ENCODE results near the gene FAM217A. TPM values are rescaled to one million over a fixed set of nuclear protein-coding genes. Genes with fewer than 3 reads are reported as not detected.
"Not testable (repeated sequence)": the region's sequence is repeated elsewhere in the genome, so short reads cannot be mapped to it uniquely, and the experiment has no call there.

FAM217A gene
- total RNA-seq, 1 donor from 2014 or later: not detected

DNA sequence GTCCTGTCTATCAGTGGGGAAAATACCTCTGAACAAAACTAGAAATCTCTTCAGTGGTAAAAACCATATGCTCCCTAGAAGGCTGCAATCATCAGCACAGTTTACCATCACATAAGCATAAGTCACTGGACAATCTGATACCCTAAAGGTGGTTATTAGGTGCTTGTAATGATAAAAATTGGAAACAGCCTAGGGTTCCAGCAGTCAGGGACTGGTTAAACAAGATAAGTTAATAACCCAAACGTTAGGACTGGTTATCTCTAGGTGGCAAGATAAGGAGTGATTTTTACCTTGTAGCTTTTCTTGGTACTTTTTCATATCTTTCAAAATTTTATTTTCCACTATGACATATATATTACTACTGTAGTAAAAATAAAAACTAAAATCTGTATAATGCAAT, 45.4 kb upstream of the FAM217A start:
- Mint-ChIP-seq H3K4me3 (no peak overlapping the region), H3K36me3 (peaks cover 40% of the 10 kb centered on the region), H3K4me1 (ENCODE audit: unreplicated experiment) (no peaks in the 10 kb centered on the region), H3K9me3 (no peaks in the 10 kb centered on the region), H3K27me3 (no peaks in the 10 kb centered on the region), H3K27ac (no peak overlapping the region)
- TF ChIP-seq, protein P1, sequence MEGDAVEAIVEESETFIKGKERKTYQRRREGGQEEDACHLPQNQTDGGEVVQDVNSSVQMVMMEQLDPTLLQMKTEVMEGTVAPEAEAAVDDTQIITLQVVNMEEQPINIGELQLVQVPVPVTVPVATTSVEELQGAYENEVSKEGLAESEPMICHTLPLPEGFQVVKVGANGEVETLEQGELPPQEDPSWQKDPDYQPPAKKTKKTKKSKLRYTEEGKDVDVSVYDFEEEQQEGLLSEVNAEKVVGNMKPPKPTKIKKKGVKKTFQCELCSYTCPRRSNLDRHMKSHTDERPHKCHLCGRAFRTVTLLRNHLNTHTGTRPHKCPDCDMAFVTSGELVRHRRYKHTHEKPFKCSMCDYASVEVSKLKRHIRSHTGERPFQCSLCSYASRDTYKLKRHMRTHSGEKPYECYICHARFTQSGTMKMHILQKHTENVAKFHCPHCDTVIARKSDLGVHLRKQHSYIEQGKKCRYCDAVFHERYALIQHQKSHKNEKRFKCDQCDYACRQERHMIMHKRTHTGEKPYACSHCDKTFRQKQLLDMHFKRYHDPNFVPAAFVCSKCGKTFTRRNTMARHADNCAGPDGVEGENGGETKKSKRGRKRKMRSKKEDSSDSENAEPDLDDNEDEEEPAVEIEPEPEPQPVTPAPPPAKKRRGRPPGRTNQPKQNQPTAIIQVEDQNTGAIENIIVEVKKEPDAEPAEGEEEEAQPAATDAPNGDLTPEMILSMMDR (conservative IDR thresholded peaks at IDR 0.05): no peak
- no peak for DNase-seq (ENCODE audit: extremely low spot score, unreplicated experiment)

DNA sequence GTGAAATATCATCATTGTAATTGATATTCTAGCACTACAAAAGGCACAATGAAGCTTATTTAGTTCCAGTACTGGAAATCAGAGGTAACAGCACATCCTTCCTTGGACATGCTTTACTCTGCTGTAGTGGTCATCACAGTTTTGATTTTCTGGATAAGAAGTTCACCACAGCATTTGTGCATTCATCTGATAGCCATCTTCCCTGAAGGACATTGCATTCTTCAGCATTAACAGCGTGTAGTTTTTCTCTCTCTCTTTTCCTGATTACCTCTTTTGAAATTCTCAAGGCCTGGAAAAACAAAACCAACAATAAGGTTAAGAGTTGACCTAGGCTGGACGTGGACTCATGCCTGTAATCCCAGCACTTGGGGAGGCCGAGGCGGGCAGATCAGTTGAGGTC, 36.8 kb upstream of the FAM217A start:
- Mint-ChIP-seq H3K27ac (no peak overlapping the region), H3K36me3 (peaks cover 24% of the 10 kb centered on the region)

DNA sequence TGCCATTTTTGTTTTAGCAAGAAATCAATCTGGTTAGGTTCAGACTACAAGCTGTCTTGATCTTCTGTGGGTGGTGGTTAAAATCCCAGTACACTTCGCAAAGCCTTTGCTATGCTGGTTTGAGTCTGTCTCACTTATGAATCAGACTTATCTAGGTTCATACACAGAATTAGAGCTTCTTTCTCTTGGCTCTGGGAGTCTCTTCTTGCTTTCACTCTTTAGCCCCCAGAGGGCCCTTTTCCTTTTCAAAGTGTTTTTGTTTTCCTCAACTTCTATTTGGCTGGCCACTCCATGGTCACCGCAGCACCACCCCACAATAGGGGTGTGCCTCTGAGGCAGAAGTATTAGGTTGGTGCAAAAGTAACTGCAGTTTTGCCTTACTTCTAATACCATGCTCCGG, 35.2 kb upstream of the FAM217A start:
- no peaks in the 10 kb centered on the region for H3K4me1 Mint-ChIP-seq (ENCODE audit: unreplicated experiment)

More for the DNA sequence above, 36.8 kb upstream of the FAM217A start:
- no peak for DNase-seq (ENCODE audit: extremely low spot score, unreplicated experiment)
- Mint-ChIP-seq H3K9me3 (no peaks in the 10 kb centered on the region), H3K4me1 (ENCODE audit: unreplicated experiment) (no peaks in the 10 kb centered on the region), H3K27me3 (no peaks in the 10 kb centered on the region), H3K4me3 (no peak overlapping the region)
- TF ChIP-seq, protein P1 (conservative IDR thresholded peaks at IDR 0.05): no peak

DNA sequence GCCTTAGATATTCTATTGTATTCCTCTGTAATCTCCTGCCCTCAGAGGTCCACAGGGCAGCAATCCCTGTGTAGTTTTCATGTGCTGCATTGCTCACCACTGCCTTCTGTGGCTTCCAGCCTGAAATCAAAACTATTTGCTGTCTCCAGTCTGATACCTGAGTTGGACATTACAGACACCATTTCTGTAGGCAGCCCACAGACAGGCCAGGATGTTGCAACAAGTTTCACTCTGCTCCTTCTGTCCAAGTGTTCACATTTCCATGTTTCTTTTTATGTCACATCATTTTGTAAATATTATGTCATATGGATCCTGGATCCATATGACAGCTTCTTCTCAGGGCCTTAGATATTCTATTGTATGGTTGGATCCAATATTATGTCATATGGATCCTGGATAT, 34.7 kb upstream of the FAM217A start:
- DNase-seq (ENCODE audit: extremely low spot score, unreplicated experiment): no peak
- Mint-ChIP-seq H3K4me1 (ENCODE audit: unreplicated experiment) (no peaks in the 10 kb centered on the region), H3K9me3 (no peaks in the 10 kb centered on the region), H3K4me3 (no peak overlapping the region), H3K27me3 (no peaks in the 10 kb centered on the region), H3K36me3 (peaks cover 19% of the 10 kb centered on the region), H3K27ac (no peak overlapping the region)
- TF ChIP-seq, protein P1 (conservative IDR thresholded peaks at IDR 0.05): no peak

More for the DNA sequence above, 35.2 kb upstream of the FAM217A start:
- TF ChIP-seq, protein P1 (conservative IDR thresholded peaks at IDR 0.05): no peak
- DNase-seq (ENCODE audit: extremely low spot score, unreplicated experiment): no peak
- H3K27me3 Mint-ChIP-seq: no peaks in the 10 kb centered on the region
- no peak overlapping the region for H3K4me3 Mint-ChIP-seq
- H3K9me3 Mint-ChIP-seq: no peaks in the 10 kb centered on the region
- no peak overlapping the region for H3K27ac Mint-ChIP-seq
- H3K36me3 Mint-ChIP-seq: peaks cover 19% of the 10 kb centered on the region

DNA sequence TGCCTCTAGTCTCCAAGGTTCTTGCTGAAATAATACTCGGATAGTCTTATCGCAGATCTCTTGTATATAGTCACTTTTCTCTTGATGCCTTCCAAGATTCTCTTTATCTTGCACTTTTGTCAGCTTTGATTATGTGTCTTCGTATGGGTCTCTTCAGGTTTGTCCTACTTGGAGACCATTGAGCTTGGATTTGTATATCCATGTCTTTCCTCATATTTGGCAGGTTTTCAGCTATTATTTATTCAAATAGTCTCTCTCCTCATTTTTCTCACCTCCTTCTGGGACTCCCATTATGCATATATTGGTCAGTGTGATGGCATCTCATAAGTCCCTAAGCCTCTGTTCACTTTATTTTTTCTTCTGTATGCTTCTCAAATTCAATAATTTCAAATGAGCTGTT, 33.4 kb upstream of the FAM217A start:
- Mint-ChIP-seq H3K9me3 (no peaks in the 10 kb centered on the region), H3K4me3 (no peak overlapping the region), H3K36me3 (peaks cover 19% of the 10 kb centered on the region), H3K27me3 (no peaks in the 10 kb centered on the region), H3K4me1 (ENCODE audit: unreplicated experiment) (no peaks in the 10 kb centered on the region), H3K27ac (no peak overlapping the region)
- DNase-seq (ENCODE audit: extremely low spot score, unreplicated experiment): no peak
- TF ChIP-seq, protein P1 (conservative IDR thresholded peaks at IDR 0.05): no peak

DNA sequence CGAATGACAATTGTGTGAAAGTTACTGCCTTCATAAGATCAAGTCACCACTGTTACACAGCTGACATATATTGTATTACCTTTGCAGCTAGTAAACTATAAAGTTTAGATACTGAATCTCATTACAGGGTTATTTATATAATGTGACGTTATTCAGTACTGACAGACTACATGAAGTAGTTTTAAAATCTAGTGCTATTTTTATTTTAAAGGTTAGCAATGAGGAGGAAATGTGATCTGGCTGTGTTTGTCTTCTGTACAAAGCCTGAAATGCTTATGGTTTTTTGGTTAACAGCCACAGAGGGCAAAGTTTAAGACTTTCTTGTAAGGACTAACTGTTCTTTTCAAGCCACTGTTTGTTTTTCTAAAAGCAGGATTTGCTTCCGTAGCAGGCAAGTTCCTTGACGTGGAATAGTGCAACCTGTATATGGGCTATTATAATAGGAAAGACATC, 30.5 kb upstream of the FAM217A start:
- not testable (repeated sequence) for H3K27ac Mint-ChIP-seq; H3K27me3 Mint-ChIP-seq; H3K36me3 Mint-ChIP-seq; H3K9me3 Mint-ChIP-seq; H3K4me1 Mint-ChIP-seq (ENCODE audit: unreplicated experiment); DNase-seq (ENCODE audit: extremely low spot score, unreplicated experiment); H3K4me3 Mint-ChIP-seq
